Neural crest cell (in vitro differentiated cells): ENCODE measurements around the gene AUTS2. TPM values are rescaled to one million over a fixed set of nuclear protein-coding genes. Genes with fewer than 3 reads are reported as not detected.

Experiments
- DNase-seq: peaks from one replicate; pipeline ENCODE4 v3.0.0; 2021; ENCODE audit warnings: low read depth, mixed read lengths, low spot score
- H3K27ac Mint-ChIP-seq: one replicate; pipeline ENCODE4 v1.8.0; 2021; ENCODE audit warnings: mild to moderate bottlenecking, mixed read lengths; ENCODE audit not compliant: unreplicated experiment
- H3K27me3 Mint-ChIP-seq: 2 replicates; pipeline ENCODE4 v1.8.0; 2021; ENCODE audit warnings: low read depth, mild to moderate bottlenecking, mixed read lengths
- H3K36me3 Mint-ChIP-seq: 2 replicates; pipeline ENCODE4 v1.8.0; 2021; ENCODE audit warnings: low read depth, mild to moderate bottlenecking, mixed read lengths
- H3K4me1 Mint-ChIP-seq: 2 replicates; pipeline ENCODE4 v1.8.0; 2021; ENCODE audit warnings: mixed read lengths
- H3K4me3 Mint-ChIP-seq: one replicate; pipeline ENCODE4 v1.8.0; 2021; ENCODE audit warnings: mild to moderate bottlenecking, mixed read lengths
- H3K9me3 Mint-ChIP-seq: 2 replicates; pipeline ENCODE4 v1.8.0; 2021; ENCODE audit warnings: mixed read lengths
- CTCF ChIP-seq: fragments of 200-600 bp; sonication (generic); conservative IDR thresholded peaks from 2 replicates; pipeline ENCODE4 v1.5.0; 2021; ENCODE audit warnings: antibody characterized with exemption, mild to moderate bottlenecking
- total RNA-seq: library from RNA; stranded (reverse); gene quantifications from 2 replicates; pipeline ENCODE4 v1.2.1, GENCODE V29; 2021

The AUTS2 gene
- total RNA-seq, 1 donor from 2014 or later = 152 TPM

- no peak overlapping the region for H3K27ac Mint-ChIP-seq
- no peak for TF ChIP-seq CTCF
- H3K36me3 Mint-ChIP-seq = peaks cover 37% of the 10 kb centered on the region
- peaks cover 27% of the 10 kb centered on the region for H3K9me3 Mint-ChIP-seq
- H3K4me1 Mint-ChIP-seq = peaks cover 7% of the 10 kb centered on the region
- H3K4me3 Mint-ChIP-seq = no peak overlapping the region
- peaks cover 2% of the 10 kb centered on the region for H3K27me3 Mint-ChIP-seq
- no peak for DNase-seq
These were observed 1201.6 kb downstream of the AUTS2 start for GRCh38 chr7:70799841-70800405.

- H3K9me3 Mint-ChIP-seq = peaks cover 20% of the 10 kb centered on the region
- peaks cover 7% of the 10 kb centered on the region for H3K4me1 Mint-ChIP-seq
- peaks cover 11% of the 10 kb centered on the region for H3K36me3 Mint-ChIP-seq
- TF ChIP-seq CTCF = no peak
- no peak overlapping the region for H3K27ac Mint-ChIP-seq
- DNase-seq = no peak
- peaks cover 2% of the 10 kb centered on the region for H3K27me3 Mint-ChIP-seq
- H3K4me3 Mint-ChIP-seq = no peak overlapping the region
These were observed 1207.1 kb downstream of the AUTS2 start for GRCh38 chr7:70805360-70805759.

- Mint-ChIP-seq H3K9me3 (peaks cover 9% of the 10 kb centered on the region), H3K27ac (no peak overlapping the region), H3K4me1 (no peaks in the 10 kb centered on the region), H3K4me3 (no peak overlapping the region), H3K27me3 (peaks cover 6% of the 10 kb centered on the region), H3K36me3 (no peaks in the 10 kb centered on the region)
- DNase-seq = no peak
- no peak for TF ChIP-seq CTCF
These were observed 1209.4 kb downstream of the AUTS2 start for GRCh38 chr7:70807650-70808049.

GRCh38 chr7:70808876-70809275 lies 1210.6 kb downstream of the AUTS2 start:
- Mint-ChIP-seq H3K27me3 (peaks cover 6% of the 10 kb centered on the region), H3K4me3 (no peak overlapping the region), H3K36me3 (no peaks in the 10 kb centered on the region), H3K4me1 (no peaks in the 10 kb centered on the region), H3K9me3 (peaks cover 2% of the 10 kb centered on the region), H3K27ac (no peak overlapping the region)
- no peak for TF ChIP-seq CTCF
- no peak for DNase-seq

GRCh38 chr7:70810558-70811139 lies 1212.4 kb downstream of the AUTS2 start:
- Mint-ChIP-seq H3K27ac (no peak overlapping the region), H3K9me3 (peaks cover 2% of the 10 kb centered on the region), H3K4me3 (no peak overlapping the region), H3K4me1 (no peaks in the 10 kb centered on the region), H3K36me3 (no peaks in the 10 kb centered on the region), H3K27me3 (peaks cover 3% of the 10 kb centered on the region)
- TF ChIP-seq CTCF = no peak
- no peak for DNase-seq
